ENCODE measurements around the gene SAMD3.

- TF ChIP-seq, protein P1, sequence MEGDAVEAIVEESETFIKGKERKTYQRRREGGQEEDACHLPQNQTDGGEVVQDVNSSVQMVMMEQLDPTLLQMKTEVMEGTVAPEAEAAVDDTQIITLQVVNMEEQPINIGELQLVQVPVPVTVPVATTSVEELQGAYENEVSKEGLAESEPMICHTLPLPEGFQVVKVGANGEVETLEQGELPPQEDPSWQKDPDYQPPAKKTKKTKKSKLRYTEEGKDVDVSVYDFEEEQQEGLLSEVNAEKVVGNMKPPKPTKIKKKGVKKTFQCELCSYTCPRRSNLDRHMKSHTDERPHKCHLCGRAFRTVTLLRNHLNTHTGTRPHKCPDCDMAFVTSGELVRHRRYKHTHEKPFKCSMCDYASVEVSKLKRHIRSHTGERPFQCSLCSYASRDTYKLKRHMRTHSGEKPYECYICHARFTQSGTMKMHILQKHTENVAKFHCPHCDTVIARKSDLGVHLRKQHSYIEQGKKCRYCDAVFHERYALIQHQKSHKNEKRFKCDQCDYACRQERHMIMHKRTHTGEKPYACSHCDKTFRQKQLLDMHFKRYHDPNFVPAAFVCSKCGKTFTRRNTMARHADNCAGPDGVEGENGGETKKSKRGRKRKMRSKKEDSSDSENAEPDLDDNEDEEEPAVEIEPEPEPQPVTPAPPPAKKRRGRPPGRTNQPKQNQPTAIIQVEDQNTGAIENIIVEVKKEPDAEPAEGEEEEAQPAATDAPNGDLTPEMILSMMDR (conservative IDR thresholded peaks at IDR 0.05; ENCODE audit: low read length) = no peak
- no peak for TF ChIP-seq EZH2phosphoT487 (IDR thresholded peaks at IDR 0.05; ENCODE audit: borderline replicate concordance, low read depth, low read length)
Measured at GRCh38 chr6:130245267-130245666, 22.5 kb upstream of the SAMD3 start.

Data from OCI-LY7 (cell line).